GM20000 (cell line): ENCODE results near the gene PSAT1.

Source experiments
- DNase-seq: peaks from one replicate; pipeline ENCODE4 v3.0.0; 2012; ENCODE audit warnings: low spot score
- TF ChIP-seq, protein P1 (sequence below): IDR thresholded peaks from 2 replicates; pipeline ENCODE4 v1.5.1; 2012; ENCODE audit warnings: mild to moderate bottlenecking, control low read depth; ENCODE audit errors: extremely low read depth, missing control alignments

The PSAT1 gene

DNA sequence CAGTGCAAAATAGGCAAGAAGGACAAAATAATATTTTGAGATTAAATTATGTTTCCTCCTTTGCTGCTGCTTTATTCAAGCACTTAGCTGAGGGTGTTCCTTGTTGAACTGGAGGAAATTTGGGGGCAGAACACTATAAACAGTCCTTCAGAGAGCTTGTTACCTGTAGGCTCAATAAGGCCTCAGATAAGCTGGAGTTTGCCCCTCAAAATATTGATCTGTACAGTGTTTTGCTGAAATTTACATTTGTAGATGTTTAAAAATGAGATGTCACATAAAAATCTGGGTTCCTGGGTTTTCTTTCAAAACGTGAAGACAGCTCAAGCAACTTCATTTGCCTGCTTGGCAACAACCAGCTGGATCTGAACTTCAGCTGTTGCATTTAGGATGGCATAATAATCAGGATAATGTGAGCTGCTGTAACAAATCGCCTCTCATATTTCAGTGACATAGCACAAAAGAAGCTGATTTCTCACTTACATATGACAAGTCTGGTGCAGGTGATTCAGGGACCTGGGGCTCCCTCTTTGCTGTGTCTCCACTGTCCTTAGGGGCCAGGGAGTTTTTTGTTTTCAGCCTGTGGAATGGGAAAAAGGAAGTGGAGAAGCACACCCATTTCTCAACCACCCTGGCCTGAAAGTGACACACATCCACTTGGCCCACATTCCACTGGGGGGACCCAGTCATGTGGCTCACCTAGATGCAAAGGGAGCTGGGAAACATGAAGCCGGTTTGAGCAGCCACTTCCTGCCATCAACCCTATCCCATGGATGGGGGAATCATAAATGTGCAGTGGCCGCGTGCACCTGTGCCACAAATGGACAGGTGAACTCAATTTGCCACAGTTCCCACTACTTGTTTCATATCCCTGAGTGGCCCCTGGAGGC lies 2.4 kb upstream of the PSAT1 start:
- TF ChIP-seq, protein P1, sequence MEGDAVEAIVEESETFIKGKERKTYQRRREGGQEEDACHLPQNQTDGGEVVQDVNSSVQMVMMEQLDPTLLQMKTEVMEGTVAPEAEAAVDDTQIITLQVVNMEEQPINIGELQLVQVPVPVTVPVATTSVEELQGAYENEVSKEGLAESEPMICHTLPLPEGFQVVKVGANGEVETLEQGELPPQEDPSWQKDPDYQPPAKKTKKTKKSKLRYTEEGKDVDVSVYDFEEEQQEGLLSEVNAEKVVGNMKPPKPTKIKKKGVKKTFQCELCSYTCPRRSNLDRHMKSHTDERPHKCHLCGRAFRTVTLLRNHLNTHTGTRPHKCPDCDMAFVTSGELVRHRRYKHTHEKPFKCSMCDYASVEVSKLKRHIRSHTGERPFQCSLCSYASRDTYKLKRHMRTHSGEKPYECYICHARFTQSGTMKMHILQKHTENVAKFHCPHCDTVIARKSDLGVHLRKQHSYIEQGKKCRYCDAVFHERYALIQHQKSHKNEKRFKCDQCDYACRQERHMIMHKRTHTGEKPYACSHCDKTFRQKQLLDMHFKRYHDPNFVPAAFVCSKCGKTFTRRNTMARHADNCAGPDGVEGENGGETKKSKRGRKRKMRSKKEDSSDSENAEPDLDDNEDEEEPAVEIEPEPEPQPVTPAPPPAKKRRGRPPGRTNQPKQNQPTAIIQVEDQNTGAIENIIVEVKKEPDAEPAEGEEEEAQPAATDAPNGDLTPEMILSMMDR, result no peak
- DNase-seq, result no peak

DNA sequence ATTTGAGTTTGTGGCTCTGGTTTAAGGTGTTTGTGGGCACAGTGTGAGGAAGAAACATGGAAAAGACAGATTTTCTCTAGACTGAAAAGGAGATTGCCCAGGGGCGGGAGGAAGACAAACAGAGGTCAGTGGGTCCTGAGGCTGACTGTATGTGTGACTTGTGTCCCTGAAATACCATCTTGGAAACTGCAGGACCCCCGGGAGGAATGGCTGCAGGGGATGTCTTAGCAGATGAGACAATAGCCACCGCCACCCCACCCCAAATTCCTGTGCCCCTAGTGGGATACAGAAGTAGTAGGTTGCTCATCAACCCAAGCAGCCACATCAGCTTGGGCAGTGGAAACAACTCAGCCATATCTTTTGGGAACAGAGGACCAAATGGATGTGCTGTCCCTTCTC lies 1.7 kb upstream of the PSAT1 start:
- DNase-seq, result no peak
- TF ChIP-seq, protein P1, result no peak

DNA sequence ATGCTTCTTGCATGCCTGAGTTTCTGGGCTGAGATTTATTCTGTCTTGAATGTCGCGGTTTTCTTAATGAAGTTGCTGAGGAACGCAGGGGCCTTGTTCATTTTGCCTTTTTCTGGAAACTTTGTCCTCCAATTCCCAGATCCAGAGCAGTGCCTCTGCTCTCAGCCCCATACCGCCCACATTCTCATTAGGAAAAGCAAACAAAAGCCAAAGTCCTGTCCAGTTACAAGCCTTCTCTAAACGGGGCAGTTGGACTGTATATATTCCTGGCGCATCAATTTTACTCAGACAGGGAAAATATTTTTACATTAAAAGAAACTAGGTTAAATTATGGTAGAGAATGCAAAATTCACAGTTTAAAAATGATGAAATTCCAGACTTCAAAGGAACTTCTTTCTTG lies 1.2 kb upstream of the PSAT1 start:
- TF ChIP-seq, protein P1, result no peak
- DNase-seq, result no peak

DNA sequence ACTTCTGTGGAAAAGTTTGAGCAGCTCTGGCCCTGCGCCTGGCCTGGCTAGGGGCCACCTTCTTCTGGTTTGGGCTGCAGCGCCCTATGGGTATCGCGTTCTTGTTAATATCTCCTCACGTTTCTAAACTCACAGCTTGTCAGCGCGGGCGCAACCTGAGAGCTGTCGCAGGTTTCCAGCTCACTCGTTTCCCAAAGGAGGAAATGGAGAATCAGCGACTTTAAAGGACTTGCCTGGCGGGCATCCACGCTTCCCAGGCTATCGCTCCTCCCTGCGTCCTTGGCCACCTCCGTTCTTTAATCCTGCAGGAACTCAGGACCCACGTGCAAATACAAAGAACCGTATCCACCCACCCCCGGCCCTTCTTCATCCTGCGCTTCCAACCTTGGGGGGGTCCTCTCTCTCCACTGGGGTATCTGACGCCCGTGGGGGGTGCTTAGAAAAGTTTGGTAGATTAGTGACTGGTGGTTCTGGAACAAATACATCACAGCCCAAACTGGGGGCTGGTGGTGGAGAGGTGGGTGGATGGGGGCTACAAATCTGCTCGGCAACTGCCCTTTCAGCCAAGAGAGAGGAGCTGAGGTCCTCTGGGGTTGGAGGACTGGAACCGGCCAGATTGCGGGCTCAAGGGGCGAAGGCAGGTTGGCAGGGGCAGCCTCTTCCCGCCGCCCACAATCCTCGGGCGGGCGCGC lies 578 bp upstream of the PSAT1 start:
- DNase-seq, result peak; percentile 24
- TF ChIP-seq, protein P1, result no peak

DNA sequence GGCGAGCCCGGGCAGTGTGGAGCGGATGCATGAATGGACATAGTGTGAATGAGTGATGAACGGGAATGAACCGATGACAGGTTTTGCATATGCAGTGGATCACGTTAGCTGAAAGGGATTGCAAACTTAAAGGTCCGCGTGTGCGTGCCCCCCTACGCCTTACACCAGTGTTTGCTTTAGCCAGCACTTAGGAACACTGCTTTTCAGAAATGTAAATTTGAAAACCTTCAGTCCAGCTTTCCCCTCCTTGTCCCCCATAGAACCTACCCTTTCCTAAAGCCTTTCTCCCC lies 692 bp downstream of the PSAT1 start:
- no peak for DNase-seq

DNA sequence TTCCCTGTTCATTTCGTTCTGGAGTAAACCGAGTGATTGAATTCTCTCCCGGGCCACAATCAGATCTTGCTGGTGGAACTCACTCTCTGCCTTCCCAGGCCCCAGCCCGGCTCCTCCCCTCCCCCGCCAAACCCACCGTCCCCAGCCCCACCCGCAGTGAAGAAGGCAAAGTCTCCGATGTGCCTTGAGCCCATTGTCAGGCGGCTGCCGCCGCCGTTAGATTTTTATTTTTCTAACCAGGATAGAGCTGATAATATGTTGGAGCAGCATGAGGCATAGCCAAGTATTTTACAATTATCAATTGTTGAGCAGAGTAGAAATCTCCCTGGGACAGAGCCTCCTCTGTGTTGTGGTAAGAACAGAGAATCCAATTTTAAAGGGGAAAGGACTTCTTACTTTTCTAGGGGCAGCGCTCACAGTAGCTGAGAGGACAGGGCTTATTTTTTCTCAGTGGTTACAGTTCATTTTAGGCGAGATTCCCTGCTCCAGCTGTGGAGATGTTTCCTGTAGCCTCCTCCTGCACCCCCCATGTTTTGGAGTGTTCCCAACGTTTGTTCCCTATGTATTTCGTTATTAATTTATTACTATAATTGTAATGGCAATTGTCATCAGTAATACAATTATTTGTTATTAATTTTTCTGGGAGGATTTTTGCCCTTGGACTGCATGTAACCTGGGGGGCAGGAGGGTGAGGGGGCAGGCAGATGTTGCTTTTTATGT lies 1.3 kb downstream of the PSAT1 start:
- TF ChIP-seq, protein P1, result no peak
- peak; percentile 36 for DNase-seq

More for the DNA sequence above, 692 bp downstream of the PSAT1 start:
- TF ChIP-seq, protein P1, result no peak

DNA sequence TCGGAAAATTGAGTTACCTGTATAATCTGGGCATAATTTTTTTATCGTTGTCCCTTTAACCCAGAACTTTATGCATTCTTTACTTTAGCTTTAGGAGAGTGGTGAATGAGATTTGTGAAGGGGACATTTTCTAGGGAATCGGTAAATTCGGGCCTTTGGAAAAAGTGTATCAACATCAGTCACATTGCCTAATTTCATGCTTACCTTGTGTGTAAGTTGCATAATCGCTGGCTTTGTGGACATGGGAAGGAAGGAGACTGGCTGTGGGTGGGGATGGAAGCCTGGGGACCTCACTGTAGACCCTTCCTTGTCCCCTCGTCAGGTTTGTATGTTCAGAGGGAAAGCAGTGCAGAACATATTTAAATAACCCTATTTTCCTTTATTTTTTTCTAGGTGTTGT lies 3.3 kb downstream of the PSAT1 start:
- no peak for DNase-seq
- TF ChIP-seq, protein P1, result no peak
